Activated CD8-positive, alpha-beta memory T cell treated with anti-CD3 and anti-CD28 coated beads, Interleukin-2, amount 50 U/mL, for 1 hour (primary cell): ENCODE results near the gene CARS2.
"Not testable (repeated sequence)": the region's sequence is repeated elsewhere in the genome, so short reads cannot be mapped to it uniquely, and the experiment has no call there.

Experiments used
- DNase-seq: peaks from one replicate; pipeline ENCODE4 v3.0.0-alpha.2; 2020; ENCODE audit errors: extremely low read depth

CARS2 gene

GRCh38 chr13:110705826-110706569 lies at the start of gene CARS2:
Gene CARS2 (minus strand): TSS chr13:110706116. CDS start chr13:110706093, 23 bp downstream.
- DNase-seq = peak; percentile 84

DNA sequence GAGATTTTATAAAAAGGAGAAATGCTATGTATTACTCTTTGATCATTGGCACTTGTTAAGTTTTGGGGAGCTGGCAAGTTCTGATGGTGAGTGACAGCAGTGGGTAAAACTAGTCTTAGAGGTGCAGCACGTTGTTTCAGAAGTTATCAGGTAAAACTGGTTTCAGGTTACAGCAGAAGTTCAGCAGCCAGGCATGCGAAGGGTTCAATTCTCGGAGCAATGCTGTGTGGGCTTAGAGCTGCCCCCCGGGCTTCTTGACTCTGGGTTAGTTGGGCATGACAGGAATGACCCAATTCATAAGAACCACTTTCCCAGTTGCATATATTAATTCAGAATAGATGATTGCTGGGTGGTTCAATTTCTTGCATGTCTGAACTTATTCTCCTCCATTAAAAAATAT lies 42.4 kb upstream of the CARS2 start:
- no peak for DNase-seq

DNA sequence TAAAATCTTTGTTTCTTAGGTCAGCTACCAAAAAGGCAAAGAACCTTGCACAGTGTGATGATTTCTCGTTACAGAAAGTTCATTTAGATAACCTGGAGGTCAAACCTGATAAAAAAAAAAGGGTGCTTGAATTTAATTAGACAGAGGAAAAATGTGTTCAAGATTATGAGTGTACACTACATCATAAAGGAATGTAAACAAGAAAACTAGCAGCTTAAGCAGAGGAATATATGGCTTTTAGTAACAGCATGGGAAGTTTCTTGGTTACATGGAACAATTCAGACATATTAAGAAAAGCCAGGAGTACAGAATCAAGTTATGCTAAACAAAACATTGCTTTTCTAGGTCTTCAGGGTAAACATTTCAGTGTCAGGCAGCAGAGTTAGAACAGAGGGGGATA lies 40.5 kb upstream of the CARS2 start:
- DNase-seq = no peak

GRCh38 chr13:110743687-110744086 lies 37.8 kb upstream of the CARS2 start:
- no peak for DNase-seq

- no peak for DNase-seq
Measured at GRCh38 chr13:110737555-110737954, 31.6 kb upstream of the CARS2 start.

- DNase-seq = no peak
Measured at GRCh38 chr13:110734561-110734960, 28.6 kb upstream of the CARS2 start.

GRCh38 chr13:110731072-110731471 lies 25.2 kb upstream of the CARS2 start:
- DNase-seq = no peak

DNA sequence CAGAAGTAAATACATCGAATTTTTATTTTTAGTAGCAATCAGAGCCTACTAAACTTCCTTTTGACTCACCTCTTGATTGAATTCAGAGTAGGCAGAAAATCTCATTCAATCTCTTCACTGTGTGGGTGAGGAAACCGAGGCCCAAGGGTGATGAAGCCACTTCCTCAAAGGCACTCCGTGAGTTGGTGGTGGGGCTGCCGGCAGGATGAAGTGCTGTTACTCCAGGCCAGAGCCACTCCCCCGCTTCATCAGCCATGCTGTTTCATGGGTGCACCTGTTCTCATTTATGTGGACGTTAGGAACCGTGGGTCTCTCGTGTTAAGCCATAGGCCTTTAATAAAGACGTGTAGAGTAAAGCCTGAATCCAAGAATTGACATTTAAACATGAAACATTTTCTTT lies 20.8 kb upstream of the CARS2 start:
- DNase-seq = no peak

- not testable (repeated sequence) for DNase-seq
Measured at GRCh38 chr13:110726153-110726552, 20.2 kb upstream of the CARS2 start.

- DNase-seq = no peak
Measured at GRCh38 chr13:110723598-110723997, 17.7 kb upstream of the CARS2 start.

GRCh38 chr13:110722971-110723370 lies 17.1 kb upstream of the CARS2 start:
- DNase-seq = no peak

GRCh38 chr13:110719036-110719710 lies 13.3 kb upstream of the CARS2 start:
- DNase-seq = no peak

DNA sequence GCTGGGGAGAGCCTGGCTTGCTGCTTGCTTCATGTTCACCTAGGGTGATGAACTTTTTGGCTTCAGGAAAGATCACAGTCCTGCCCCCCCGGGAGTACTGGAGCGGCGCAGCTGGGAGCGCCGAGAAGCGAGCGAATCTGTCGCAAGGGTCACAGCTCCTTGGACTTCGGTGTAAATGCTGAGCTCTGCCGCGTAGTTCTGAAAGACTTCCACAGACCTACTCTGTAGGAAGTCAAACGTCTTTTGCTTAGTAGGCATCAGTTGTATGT lies 10.3 kb upstream of the CARS2 start:
- no peak for DNase-seq

GRCh38 chr13:110715395-110716246 lies 9.7 kb upstream of the CARS2 start:
- peak; percentile 95 for DNase-seq

GRCh38 chr13:110714797-110715394 lies 9.0 kb upstream of the CARS2 start:
- no peak for DNase-seq

- DNase-seq = peak; percentile 60
Measured at GRCh38 chr13:110713981-110714796, 8.3 kb upstream of the CARS2 start.

DNA sequence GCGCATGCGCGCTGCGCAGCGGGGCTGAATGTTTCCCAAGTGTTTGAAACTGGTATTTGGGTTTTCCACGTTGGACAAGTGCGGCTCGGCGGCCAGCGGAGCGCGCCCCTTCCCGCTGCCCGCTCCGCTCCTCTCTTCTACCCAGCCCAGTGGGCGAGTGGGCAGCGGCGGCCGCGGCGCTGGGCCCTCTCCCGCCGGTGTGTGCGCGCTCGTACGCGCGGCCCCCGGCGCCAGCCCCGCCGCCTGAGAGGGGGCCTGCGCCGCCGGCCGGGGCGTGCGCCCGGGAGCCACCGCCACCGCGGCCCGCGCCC lies 7.7 kb upstream of the CARS2 start, which contains the start of gene ING1:
ING1 (plus strand) TSS at position 59 of the 311 bp plus-strand sequence. CDS start 450 bp downstream, outside the sequence.
- no peak for DNase-seq

DNA sequence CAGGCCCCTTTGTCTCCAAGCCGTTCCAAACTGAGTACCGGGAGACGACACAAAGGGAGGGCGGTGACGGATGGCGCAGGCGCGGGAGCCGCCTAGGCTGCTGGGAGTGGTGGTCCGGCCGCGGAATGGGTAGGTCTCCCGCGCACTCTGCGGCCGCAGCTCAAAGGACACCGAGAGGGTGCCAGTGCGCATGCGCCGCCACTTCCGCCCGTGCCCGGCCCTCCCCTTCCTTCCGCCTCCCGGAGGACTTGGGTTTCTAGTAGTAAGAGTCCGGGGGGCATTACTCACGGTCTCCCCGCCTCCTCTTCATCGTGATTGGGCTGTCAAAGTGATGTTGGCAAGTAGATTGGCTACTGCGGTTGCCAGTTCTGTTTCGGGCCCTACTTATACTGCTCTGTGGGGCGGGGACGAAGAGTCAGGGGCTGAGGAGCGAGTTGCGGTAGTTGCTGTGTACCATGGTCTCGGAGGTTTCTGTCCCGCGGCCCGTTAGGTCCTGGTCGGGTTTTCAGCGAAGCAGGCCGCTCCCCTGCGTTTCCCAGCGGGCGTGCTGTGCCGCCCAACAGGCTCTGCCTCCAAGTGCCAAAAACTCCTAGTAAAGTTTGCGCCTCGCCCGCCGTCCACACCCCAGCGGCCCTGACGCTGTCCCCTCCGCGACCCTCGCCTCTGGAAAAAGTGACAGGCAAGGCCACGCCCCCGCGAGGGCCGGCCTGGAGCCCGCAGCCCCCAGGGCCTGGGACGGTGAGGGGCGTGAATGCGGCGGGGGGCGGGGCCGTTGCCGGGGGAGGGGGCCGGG lies 7.1 kb upstream of the CARS2 start:
- DNase-seq = peak; percentile 99

GRCh38 chr13:110712081-110712848 lies 6.3 kb upstream of the CARS2 start:
- peak; percentile 63 for DNase-seq
